OCI-LY1 (cell line): ENCODE measurements around the gene LRCH1.

Experiments
- H2AFZ ChIP-seq: fragments of 200-600 bp; sonication (generic), shearing (Covaris generic); 2 replicates; pipeline ENCODE4 v1.6.0; 2014; ENCODE audit warnings: antibody characterized with exemption, mild to moderate bottlenecking, low read length
- H3F3A ChIP-seq: fragments of 200-600 bp; sonication (generic), shearing (Covaris generic); 2 replicates; pipeline ENCODE4 v1.6.0; 2014; ENCODE audit warnings: mild to moderate bottlenecking, antibody characterized with exemption, low read length, moderate library complexity; ENCODE audit not compliant: insufficient read depth
- H3K27ac ChIP-seq: fragments of 200-600 bp; sonication (generic); 2 replicates; pipeline ENCODE4 v1.5.1; 2014; ENCODE audit warnings: low read length, mixed run types, mild to moderate bottlenecking, low read depth; ENCODE audit not compliant: poor library complexity, severe bottlenecking
- H3K27me3 ChIP-seq: fragments of 200-600 bp; sonication (generic); 2 replicates; pipeline ENCODE4 v1.6.0; 2014; ENCODE audit warnings: antibody characterized with exemption, mild to moderate bottlenecking, low read length, moderate library complexity; ENCODE audit not compliant: insufficient read depth
- H3K36me3 ChIP-seq: fragments of 200-600 bp; sonication (generic); 2 replicates; pipeline ENCODE4 v1.6.1; 2014; ENCODE audit warnings: mild to moderate bottlenecking, antibody characterized with exemption, low read length, moderate library complexity, mixed read lengths; ENCODE audit not compliant: insufficient read depth
- H3K4me1 ChIP-seq: fragments of 200-600 bp; sonication (generic); 2 replicates; pipeline ENCODE4 v1.5.1; 2014; ENCODE audit warnings: mild to moderate bottlenecking, low read length, moderate library complexity; ENCODE audit not compliant: insufficient read depth, severe bottlenecking
- H3K4me2 ChIP-seq: fragments of 200-600 bp; sonication (generic), shearing (Covaris generic); 2 replicates; pipeline ENCODE4 v1.6.1; 2014; ENCODE audit warnings: low read length
- H3K4me3 ChIP-seq: fragments of 200-600 bp; sonication (generic); 2 replicates; pipeline ENCODE4 v1.5.1; 2014; ENCODE audit warnings: low read length, low read depth, mild to moderate bottlenecking, mixed read lengths; ENCODE audit not compliant: poor library complexity, severe bottlenecking
- H3K79me2 ChIP-seq: fragments of 200-600 bp; shearing (Covaris generic); 2 replicates; pipeline ENCODE4 v1.6.1; 2016; ENCODE audit warnings: mixed run types, low read length, mixed read lengths; ENCODE audit not compliant: insufficient read depth
- H3K9ac ChIP-seq: fragments of 200-600 bp; sonication (generic), shearing (Covaris generic); 2 replicates; pipeline ENCODE4 v1.6.1; 2014; ENCODE audit warnings: mild to moderate bottlenecking, low read length, mixed read lengths
- H3K9me2 ChIP-seq: fragments of 200-600 bp; sonication (generic), shearing (Covaris generic); 2 replicates; pipeline ENCODE4 v1.6.1; 2014; ENCODE audit warnings: low read depth, mild to moderate bottlenecking, low read length, mixed read lengths
- H3K9me3 ChIP-seq: fragments of 200-600 bp; shearing (Covaris generic); 2 replicates; pipeline ENCODE4 v1.6.1; 2014; ENCODE audit warnings: low read length, mixed read lengths
- H4K20me1 ChIP-seq: fragments of 200-600 bp; sonication (generic), shearing (Covaris generic); 2 replicates; pipeline ENCODE4 v1.6.0; 2016; ENCODE audit warnings: mild to moderate bottlenecking, low read length; ENCODE audit not compliant: insufficient read depth
- CTCF ChIP-seq: fragments of 200-600 bp; sonication (generic), shearing (Covaris generic); IDR thresholded peaks from 2 replicates; pipeline ENCODE4 v1.5.1; 2017; ENCODE audit warnings: mild to moderate bottlenecking, antibody characterized with exemption, low read length, moderate library complexity, mixed read lengths
- EZH2 ChIP-seq: fragments of 200-600 bp; sonication (generic), shearing (Covaris generic); IDR thresholded peaks from 2 replicates; pipeline ENCODE4 v1.8.0; 2017; ENCODE audit warnings: borderline replicate concordance, mixed run types, mild to moderate bottlenecking, antibody characterized with exemption, low read length, moderate library complexity, mixed read lengths

Gene LRCH1

GRCh38 chr13:46600943-46601311, 48.0 kb downstream of the LRCH1 start:
- Histone ChIP-seq H3K27me3 (no peaks in the 10 kb centered on the region), H3K4me1 (peaks cover 17% of the 10 kb centered on the region), H3K79me2 (no peaks in the 10 kb centered on the region), H3K27ac (no peak overlapping the region), H3K9ac (no peak overlapping the region), H3K9me3 (no peaks in the 10 kb centered on the region), H3K4me2 (no peak overlapping the region), H3K36me3 (peaks cover 5% of the 10 kb centered on the region; the same call in 1 of the 2 replicates), H3K9me2 (no peaks in the 10 kb centered on the region), H3F3A (no peaks in the 10 kb centered on the region), H2AFZ (no peak overlapping the region), H3K4me3 (no peak overlapping the region), H4K20me1 (no peaks in the 10 kb centered on the region)
- TF ChIP-seq CTCF (no peak), EZH2 (no peak)

GRCh38 chr13:46602531-46602930, 49.6 kb downstream of the LRCH1 start:
- Histone ChIP-seq H3K27me3 (no peaks in the 10 kb centered on the region), H2AFZ (no peak overlapping the region), H4K20me1 (no peaks in the 10 kb centered on the region; the same call in 1 of the 2 replicates), H3K4me3 (no peak overlapping the region), H3K4me1 (peaks cover 13% of the 10 kb centered on the region), H3K27ac (no peak overlapping the region), H3K4me2 (no peak overlapping the region), H3K9me3 (no peaks in the 10 kb centered on the region), H3K9me2 (no peaks in the 10 kb centered on the region), H3K36me3 (peaks cover 5% of the 10 kb centered on the region; the same call in 1 of the 2 replicates), H3K9ac (no peak overlapping the region), H3K79me2 (no peaks in the 10 kb centered on the region), H3F3A (no peaks in the 10 kb centered on the region)
- TF ChIP-seq CTCF (no peak), EZH2 (no peak)

- peaks cover 7% of the 10 kb centered on the region for H3K4me1 ChIP-seq
- H3F3A ChIP-seq: no peaks in the 10 kb centered on the region
- no peak overlapping the region for H3K27ac ChIP-seq
- H3K9ac ChIP-seq: no peak overlapping the region
- H4K20me1 ChIP-seq: no peaks in the 10 kb centered on the region; the same call in 1 of the 2 replicates
- no peak overlapping the region for H3K4me2 ChIP-seq
- no peaks in the 10 kb centered on the region for H3K27me3 ChIP-seq
- H3K36me3 ChIP-seq: peaks cover 5% of the 10 kb centered on the region; the same call in 1 of the 2 replicates
- H3K9me2 ChIP-seq: no peaks in the 10 kb centered on the region
- H3K9me3 ChIP-seq: no peaks in the 10 kb centered on the region
- no peak overlapping the region for H2AFZ ChIP-seq
- no peaks in the 10 kb centered on the region for H3K79me2 ChIP-seq
- no peak overlapping the region for H3K4me3 ChIP-seq
- TF ChIP-seq EZH2: no peak
- TF ChIP-seq CTCF: peak; percentile 45
Measured at GRCh38 chr13:46603165-46603603, 50.2 kb downstream of the LRCH1 start.
